ENCODE data around the gene ERGIC3.

DNA sequence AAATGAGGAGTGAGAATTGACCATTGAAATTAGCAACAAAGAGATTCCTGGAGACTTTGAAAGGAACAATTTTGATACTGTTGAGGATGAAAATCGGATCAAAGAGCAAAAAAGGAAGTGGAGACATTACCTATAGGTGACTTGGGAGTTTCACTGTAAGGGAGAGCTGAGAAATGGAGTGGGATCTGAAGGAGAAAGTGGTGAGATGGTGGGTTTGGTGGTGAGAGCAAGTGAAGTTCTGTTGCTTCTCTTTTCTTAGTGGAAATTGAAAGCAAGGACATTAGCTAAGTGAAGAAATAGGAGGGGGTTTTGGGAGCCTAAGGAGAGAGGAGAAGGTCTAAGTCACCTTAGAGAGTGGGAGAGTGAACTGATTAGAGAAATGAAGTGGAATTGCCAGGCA, 4.2 kb downstream of the ERGIC3 start:
- TF ChIP-seq EZH2 (IDR thresholded peaks at IDR 0.05; ENCODE audit: borderline replicate concordance, control insufficient read depth, low read depth, low read length), result no peak
- TF ChIP-seq RFX5 (IDR thresholded peaks at IDR 0.05; ENCODE audit: low read depth, low read length), result no peak
- TF ChIP-seq NR2F1 (conservative IDR thresholded peaks at IDR 0.05), result no peak
- TF ChIP-seq ATF3 (IDR thresholded peaks at IDR 0.05; ENCODE audit: borderline replicate concordance, extremely low read depth, low read depth, low read length), result no peak
- TF ChIP-seq EGR1 (IDR thresholded peaks at IDR 0.05; ENCODE audit: borderline replicate concordance in 1 of 2, low read depth in 2 of 2, low read length in 2 of 2), result no peak
- TF ChIP-seq NFYB (IDR thresholded peaks at IDR 0.05; ENCODE audit: insufficient read depth, low read depth, low read length), result no peak
- TF ChIP-seq EP300 (IDR thresholded peaks at IDR 0.05; ENCODE audit: borderline replicate concordance in 1 of 2, control insufficient read depth in 1 of 2, low read depth in 2 of 2, low read length in 2 of 2), result no peak
- TF ChIP-seq CTCF (IDR thresholded peaks at IDR 0.05 in 2 of 3, conservative IDR thresholded peaks at IDR 0.05 in 1 of 3; ENCODE audit: control insufficient read depth in 2 of 3, extremely low read depth in 1 of 3, insufficient read depth in 1 of 3, low read depth in 3 of 3, low read length in 3 of 3), result no peak
- no peak for TF ChIP-seq HDAC6 (IDR thresholded peaks at IDR 0.05; ENCODE audit: unreplicated experiment)
- no peak for TF ChIP-seq TCF12 (IDR thresholded peaks at IDR 0.05; ENCODE audit: low read depth, low read length)
- TF ChIP-seq, protein P1, sequence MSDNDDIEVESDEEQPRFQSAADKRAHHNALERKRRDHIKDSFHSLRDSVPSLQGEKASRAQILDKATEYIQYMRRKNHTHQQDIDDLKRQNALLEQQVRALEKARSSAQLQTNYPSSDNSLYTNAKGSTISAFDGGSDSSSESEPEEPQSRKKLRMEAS (IDR thresholded peaks at IDR 0.05; ENCODE audit: low read depth, low read length), result no peak

All from GM12878 (cell line).